GM19193 (cell line): Measurements from ENCODE around the gene TK1.

ENCODE experiments used
- POLR2A ChIP-seq: IDR thresholded peaks from 4 replicates; pipeline ENCODE4 v1.6.1; 2011; ENCODE audit not compliant: insufficient read depth, insufficient read length; ENCODE audit errors: extremely low read depth

TK1 gene

GRCh38 chr17:78154903-78155811 lies 31.7 kb downstream of the TK1 start:
- peak; percentile 59 for TF ChIP-seq POLR2A

GRCh38 chr17:78151514-78152008 lies 35.3 kb downstream of the TK1 start:
- no peak for TF ChIP-seq POLR2A

- TF ChIP-seq POLR2A, result no peak
These were observed 38.4 kb downstream of the TK1 start for GRCh38 chr17:78148286-78149016.

- peak; percentile 23 for TF ChIP-seq POLR2A
These were observed 39.4 kb downstream of the TK1 start for GRCh38 chr17:78147315-78147998.

GRCh38 chr17:78146881-78147280 lies 40.0 kb downstream of the TK1 start:
- TF ChIP-seq POLR2A, result no peak

- no peak for TF ChIP-seq POLR2A
These were observed 40.4 kb downstream of the TK1 start for GRCh38 chr17:78146471-78146869.

GRCh38 chr17:78144736-78145641 lies 41.9 kb downstream of the TK1 start:
- TF ChIP-seq POLR2A, result no peak

GRCh38 chr17:78144147-78144719 lies 42.6 kb downstream of the TK1 start:
- TF ChIP-seq POLR2A, result no peak

GRCh38 chr17:78143214-78144146 lies 43.4 kb downstream of the TK1 start:
- peak; percentile 9 for TF ChIP-seq POLR2A

- no peak for TF ChIP-seq POLR2A
These were observed 44.6 kb downstream of the TK1 start for GRCh38 chr17:78142119-78142861.

GRCh38 chr17:78141437-78142118 lies 45.3 kb downstream of the TK1 start:
- no peak for TF ChIP-seq POLR2A
